HG03354 (cell line): ENCODE data around the gene NFKBIA.

Experiments
- ATAC-seq: cut with Tn5 transposase; IDR thresholded peaks from one replicate; pipeline ENCODE4 v1.9.1; 2021; ENCODE audit warnings: mild to moderate bottlenecking; ENCODE audit not compliant: unreplicated experiment, poor library complexity, severe bottlenecking

NFKBIA gene

DNA sequence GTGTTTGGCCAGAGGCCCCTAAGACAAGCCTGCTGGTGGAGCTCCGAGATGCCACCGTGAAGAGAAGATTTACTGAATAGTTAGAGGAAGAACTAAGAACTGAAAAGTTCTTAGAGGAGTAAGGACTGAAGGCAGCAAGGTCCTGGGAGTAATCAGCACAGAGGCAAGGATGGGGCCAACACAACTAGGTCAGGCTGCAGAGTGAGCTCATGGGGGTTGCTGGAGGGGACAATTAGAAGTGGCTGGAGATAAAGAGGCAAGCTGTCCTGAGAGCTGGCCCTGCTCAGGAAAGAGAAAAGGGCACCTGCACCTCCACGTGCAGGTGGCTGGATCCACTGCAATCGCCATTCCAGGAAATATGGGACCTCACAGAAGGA is 52.7 kb downstream of the NFKBIA start:
- no peak for ATAC-seq
